ENCODE measurements around the gene BSG. TPM values are rescaled to one million over a fixed set of nuclear protein-coding genes. Genes with fewer than 3 reads are reported as not detected.

Gene BSG
- total RNA-seq, 1 experiment from 2014 or later: 758 TPM

GRCh38 chr19:570937-571565, 1.3 kb upstream of the BSG start:
- TF ChIP-seq SP1 (CRISPR knock-in tag; conservative IDR thresholded peaks at IDR 0.05): 0 out of 2 replicates have a peak, but pooled peaks have one; percentile 9
- TF ChIP-seq, protein P1, sequence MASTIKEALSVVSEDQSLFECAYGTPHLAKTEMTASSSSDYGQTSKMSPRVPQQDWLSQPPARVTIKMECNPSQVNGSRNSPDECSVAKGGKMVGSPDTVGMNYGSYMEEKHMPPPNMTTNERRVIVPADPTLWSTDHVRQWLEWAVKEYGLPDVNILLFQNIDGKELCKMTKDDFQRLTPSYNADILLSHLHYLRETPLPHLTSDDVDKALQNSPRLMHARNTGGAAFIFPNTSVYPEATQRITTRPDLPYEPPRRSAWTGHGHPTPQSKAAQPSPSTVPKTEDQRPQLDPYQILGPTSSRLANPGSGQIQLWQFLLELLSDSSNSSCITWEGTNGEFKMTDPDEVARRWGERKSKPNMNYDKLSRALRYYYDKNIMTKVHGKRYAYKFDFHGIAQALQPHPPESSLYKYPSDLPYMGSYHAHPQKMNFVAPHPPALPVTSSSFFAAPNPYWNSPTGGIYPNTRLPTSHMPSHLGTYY (CRISPR knock-in tag; IDR thresholded peaks at IDR 0.05): no peak
- TF ChIP-seq ZNF671 (CRISPR knock-in tag; IDR thresholded peaks at IDR 0.05): no peak
- TF ChIP-seq, protein P2, sequence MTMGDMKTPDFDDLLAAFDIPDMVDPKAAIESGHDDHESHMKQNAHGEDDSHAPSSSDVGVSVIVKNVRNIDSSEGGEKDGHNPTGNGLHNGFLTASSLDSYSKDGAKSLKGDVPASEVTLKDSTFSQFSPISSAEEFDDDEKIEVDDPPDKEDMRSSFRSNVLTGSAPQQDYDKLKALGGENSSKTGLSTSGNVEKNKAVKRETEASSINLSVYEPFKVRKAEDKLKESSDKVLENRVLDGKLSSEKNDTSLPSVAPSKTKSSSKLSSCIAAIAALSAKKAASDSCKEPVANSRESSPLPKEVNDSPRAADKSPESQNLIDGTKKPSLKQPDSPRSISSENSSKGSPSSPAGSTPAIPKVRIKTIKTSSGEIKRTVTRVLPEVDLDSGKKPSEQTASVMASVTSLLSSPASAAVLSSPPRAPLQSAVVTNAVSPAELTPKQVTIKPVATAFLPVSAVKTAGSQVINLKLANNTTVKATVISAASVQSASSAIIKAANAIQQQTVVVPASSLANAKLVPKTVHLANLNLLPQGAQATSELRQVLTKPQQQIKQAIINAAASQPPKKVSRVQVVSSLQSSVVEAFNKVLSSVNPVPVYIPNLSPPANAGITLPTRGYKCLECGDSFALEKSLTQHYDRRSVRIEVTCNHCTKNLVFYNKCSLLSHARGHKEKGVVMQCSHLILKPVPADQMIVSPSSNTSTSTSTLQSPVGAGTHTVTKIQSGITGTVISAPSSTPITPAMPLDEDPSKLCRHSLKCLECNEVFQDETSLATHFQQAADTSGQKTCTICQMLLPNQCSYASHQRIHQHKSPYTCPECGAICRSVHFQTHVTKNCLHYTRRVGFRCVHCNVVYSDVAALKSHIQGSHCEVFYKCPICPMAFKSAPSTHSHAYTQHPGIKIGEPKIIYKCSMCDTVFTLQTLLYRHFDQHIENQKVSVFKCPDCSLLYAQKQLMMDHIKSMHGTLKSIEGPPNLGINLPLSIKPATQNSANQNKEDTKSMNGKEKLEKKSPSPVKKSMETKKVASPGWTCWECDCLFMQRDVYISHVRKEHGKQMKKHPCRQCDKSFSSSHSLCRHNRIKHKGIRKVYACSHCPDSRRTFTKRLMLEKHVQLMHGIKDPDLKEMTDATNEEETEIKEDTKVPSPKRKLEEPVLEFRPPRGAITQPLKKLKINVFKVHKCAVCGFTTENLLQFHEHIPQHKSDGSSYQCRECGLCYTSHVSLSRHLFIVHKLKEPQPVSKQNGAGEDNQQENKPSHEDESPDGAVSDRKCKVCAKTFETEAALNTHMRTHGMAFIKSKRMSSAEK (CRISPR knock-in tag; IDR thresholded peaks at IDR 0.05; ENCODE audit: borderline replicate concordance): no peak
- TF ChIP-seq ZBTB21 (CRISPR knock-in tag; IDR thresholded peaks at IDR 0.05; ENCODE audit: borderline replicate concordance): no peak
- TF ChIP-seq GTF2I (CRISPR knock-in tag; conservative IDR thresholded peaks at IDR 0.05): no peak
- 0 out of 2 replicates have a peak, but pooled peaks have one; percentile 21 for TF ChIP-seq E2F5 (CRISPR knock-in tag; IDR thresholded peaks at IDR 0.05)
- 0 out of 2 replicates have a peak, but pooled peaks have one; percentile 5 for TF ChIP-seq ZNF121 (CRISPR knock-in tag; IDR thresholded peaks at IDR 0.05)
- 0 out of 2 replicates have a peak, but pooled peaks have one; percentile 18 for TF ChIP-seq SMAD3 (CRISPR knock-in tag; IDR thresholded peaks at IDR 0.05; ENCODE audit: borderline replicate concordance)
- no peak for TF ChIP-seq MYBL2 (CRISPR knock-in tag; IDR thresholded peaks at IDR 0.05)
- no peak for TF ChIP-seq GABPB1 (CRISPR knock-in tag; IDR thresholded peaks at IDR 0.05)
- TF ChIP-seq, protein P3, sequence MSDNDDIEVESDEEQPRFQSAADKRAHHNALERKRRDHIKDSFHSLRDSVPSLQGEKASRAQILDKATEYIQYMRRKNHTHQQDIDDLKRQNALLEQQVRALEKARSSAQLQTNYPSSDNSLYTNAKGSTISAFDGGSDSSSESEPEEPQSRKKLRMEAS (CRISPR knock-in tag; IDR thresholded peaks at IDR 0.05): peak; percentile 36; the same call in 1 of the 2 replicates
- TF ChIP-seq, protein P4, sequence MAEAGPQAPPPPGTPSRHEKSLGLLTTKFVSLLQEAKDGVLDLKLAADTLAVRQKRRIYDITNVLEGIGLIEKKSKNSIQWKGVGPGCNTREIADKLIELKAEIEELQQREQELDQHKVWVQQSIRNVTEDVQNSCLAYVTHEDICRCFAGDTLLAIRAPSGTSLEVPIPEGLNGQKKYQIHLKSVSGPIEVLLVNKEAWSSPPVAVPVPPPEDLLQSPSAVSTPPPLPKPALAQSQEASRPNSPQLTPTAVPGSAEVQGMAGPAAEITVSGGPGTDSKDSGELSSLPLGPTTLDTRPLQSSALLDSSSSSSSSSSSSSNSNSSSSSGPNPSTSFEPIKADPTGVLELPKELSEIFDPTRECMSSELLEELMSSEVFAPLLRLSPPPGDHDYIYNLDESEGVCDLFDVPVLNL (CRISPR knock-in tag; IDR thresholded peaks at IDR 0.05; ENCODE audit: borderline replicate concordance, low read depth): 0 out of 2 replicates have a peak, but pooled peaks have one; percentile 69
- TF ChIP-seq CBFB (CRISPR knock-in tag; IDR thresholded peaks at IDR 0.05; ENCODE audit: low read depth): no peak
- DNase-seq (ENCODE audit: low spot score) (peak; percentile 52), ATAC-seq (peak; percentile 8)
- H3K36me3 Mint-ChIP-seq: peaks cover 14% of the 10 kb centered on the region
- ChIA-PET POLR2A (interaction anchor here (1.9 kb wide), 1 partner anchor 10 kb away, joined by 6 read pairs; no protein-coding TSS in a partner anchor), CTCF (no interaction called here)
- H3K27me3 Mint-ChIP-seq (ENCODE audit: low read depth): peaks cover 27% of the 10 kb centered on the region
- peaks cover 29% of the 10 kb centered on the region for H3K4me1 Mint-ChIP-seq
- no peaks in the 10 kb centered on the region for H3K9me3 Mint-ChIP-seq
- peak overlapping the region; percentile 98 for H3K27ac Mint-ChIP-seq
- peak overlapping the region; percentile 94 for H3K4me3 Mint-ChIP-seq

- H3K27me3 Mint-ChIP-seq (ENCODE audit: low read depth): peaks cover 24% of the 10 kb centered on the region
- no peaks in the 10 kb centered on the region for H3K9me3 Mint-ChIP-seq
- H3K36me3 Mint-ChIP-seq: peaks cover 11% of the 10 kb centered on the region
- ChIA-PET CTCF (interaction anchor here (0.6 to 1.7 kb wide), 2 partner anchors 12 to 61 kb away, joined by 3 to 4 read pairs; no protein-coding TSS in a partner anchor), POLR2A (interaction anchor here (1.5 to 1.9 kb wide), 2 partner anchors 10 to 61 kb away, joined by 4 to 6 read pairs; no protein-coding TSS in a partner anchor)
- no peak for ATAC-seq
- H3K27ac Mint-ChIP-seq: peak overlapping the region; percentile 98
- DNase-seq (ENCODE audit: low spot score): no peak
- peaks cover 29% of the 10 kb centered on the region for H3K4me1 Mint-ChIP-seq
- H3K4me3 Mint-ChIP-seq: peak overlapping the region; percentile 94
- no peak for TF ChIP-seq SMAD3 (CRISPR knock-in tag; IDR thresholded peaks at IDR 0.05; ENCODE audit: borderline replicate concordance)
- TF ChIP-seq ARID4B (CRISPR knock-in tag; IDR thresholded peaks at IDR 0.05; ENCODE audit: borderline replicate concordance): no peak
- no peak for TF ChIP-seq NR3C1 (CRISPR knock-in tag; conservative IDR thresholded peaks at IDR 0.05; ENCODE audit: low read depth)
- no peak for TF ChIP-seq USF2 (CRISPR knock-in tag; IDR thresholded peaks at IDR 0.05)
- no peak for TF ChIP-seq ZNF671 (CRISPR knock-in tag; IDR thresholded peaks at IDR 0.05)
- TF ChIP-seq, protein P5, sequence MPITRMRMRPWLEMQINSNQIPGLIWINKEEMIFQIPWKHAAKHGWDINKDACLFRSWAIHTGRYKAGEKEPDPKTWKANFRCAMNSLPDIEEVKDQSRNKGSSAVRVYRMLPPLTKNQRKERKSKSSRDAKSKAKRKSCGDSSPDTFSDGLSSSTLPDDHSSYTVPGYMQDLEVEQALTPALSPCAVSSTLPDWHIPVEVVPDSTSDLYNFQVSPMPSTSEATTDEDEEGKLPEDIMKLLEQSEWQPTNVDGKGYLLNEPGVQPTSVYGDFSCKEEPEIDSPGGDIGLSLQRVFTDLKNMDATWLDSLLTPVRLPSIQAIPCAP (CRISPR knock-in tag; IDR thresholded peaks at IDR 0.05): no peak
Observed at GRCh38 chr19:571566-571974, 826 bp upstream of the BSG start.

Data from WTC11 (cell line).